ENCODE measurements around the gene HCCS. TPM values are rescaled to one million over a fixed set of nuclear protein-coding genes. Genes with fewer than 3 reads are reported as not detected.

HCCS gene
- total and polyA plus RNA-seq, 2 of the 8 experiments (the other 6 are each of a cell fraction or from before 2014, with no cell fraction given), result 11.9 to 29.9 TPM

- no peak for TF ChIP-seq ATF3 (IDR thresholded peaks at IDR 0.05; ENCODE audit: insufficient read depth, low read depth, low read length)
- TF ChIP-seq CBX5 (IDR thresholded peaks at IDR 0.05; ENCODE audit: low read depth, low read length), result no peak
- no peak for TF ChIP-seq KDM1A (IDR thresholded peaks at IDR 0.05; ENCODE audit: borderline replicate concordance, low read length)
- no peak for TF ChIP-seq POLR2A (IDR thresholded peaks at IDR 0.05; ENCODE audit: control extremely low read depth in 1 of 2, low read depth in 2 of 2, low read length in 2 of 2)
- TF ChIP-seq CHD1 (IDR thresholded peaks at IDR 0.05; ENCODE audit: low read depth, low read length), result no peak
Observed at GRCh38 chrX:11172415-11172814, 61.3 kb downstream of the HCCS start (continued).

Small RNAs within 50 kb of the gene (small RNA-seq; reads per million reads assigned to genes)
- gene RF00019 (ENCODE audit: insufficient read depth) (not detected), gene RF02271 (ENCODE audit: insufficient read depth) (not detected)

Other genes starting within 250 kb of the HCCS start
- not detected in 2 replicates for gene AMELX, start 182.1 kb downstream of the HCCS start, total RNA-seq (2021; fragmentation: NEBNext Ultra II Directional; extraction: Animal tissue kit (Norgen Biotek cat#: 25700))
- not detected in 2 replicates for gene AMELX, start 182.1 kb downstream of the HCCS start, polyA plus RNA-seq (2011; rRNA removed)

Data from H1 (cell line).